ENCODE measurements around the gene CD22. TPM values are rescaled to one million over a fixed set of nuclear protein-coding genes. Genes with fewer than 3 reads are reported as not detected.

Gene CD22
- polyA plus RNA-seq, 1 experiment, result not detected

- ChIA-PET CTCF (no interaction called here), POLR2A (no interaction called here)
- DNase-seq (ENCODE audit: low read depth, low spot score), result no peak
- no peak overlapping the region for H3K27ac ChIP-seq (ENCODE audit: low read depth, low read length)
- TF ChIP-seq CTCF (IDR thresholded peaks at IDR 0.05; ENCODE audit: low read depth, low read length), result no peak
- H3K27me3 ChIP-seq (ENCODE audit: control insufficient read depth, insufficient read depth, low read length), result no peaks in the 10 kb centered on the region
- H3K4me3 ChIP-seq (ENCODE audit: low read depth, low read length), result no peak overlapping the region
- no peaks in the 10 kb centered on the region; the same call in 1 of the 2 replicates for H3K9me3 ChIP-seq (ENCODE audit: control insufficient read depth, insufficient read depth, low read length)
Observed at GRCh38 chr19:35392742-35393715, 64.0 kb downstream of the CD22 start.

- no peak for TF ChIP-seq CTCF (IDR thresholded peaks at IDR 0.05; ENCODE audit: low read depth, low read length)
- CTCF ChIA-PET, result no interaction called here
Observed at GRCh38 chr19:35395382-35396199, 66.6 kb downstream of the CD22 start.

GRCh38 chr19:35396240-35396885, 67.4 kb downstream of the CD22 start:
- TF ChIP-seq CTCF (IDR thresholded peaks at IDR 0.05; ENCODE audit: low read depth, low read length), result no peak
- H3K27ac ChIP-seq (ENCODE audit: low read depth, low read length), result no peak overlapping the region
- DNase-seq (ENCODE audit: low read depth, low spot score), result no peak
- no peak overlapping the region for H3K4me3 ChIP-seq (ENCODE audit: low read depth, low read length)
- peaks cover 2% of the 10 kb centered on the region for H3K27me3 ChIP-seq (ENCODE audit: control insufficient read depth, insufficient read depth, low read length)
- H3K9me3 ChIP-seq (ENCODE audit: control insufficient read depth, insufficient read depth, low read length), result no peaks in the 10 kb centered on the region; the same call in 1 of the 2 replicates
- ChIA-PET CTCF (no interaction called here), POLR2A (no interaction called here)

More at GRCh38 chr19:35395382-35396199, 66.6 kb downstream of the CD22 start:
- no peak overlapping the region for H3K4me3 ChIP-seq (ENCODE audit: low read depth, low read length)
- POLR2A ChIA-PET, result no interaction called here
- H3K27ac ChIP-seq (ENCODE audit: low read depth, low read length), result no peak overlapping the region
- no peaks in the 10 kb centered on the region for H3K27me3 ChIP-seq (ENCODE audit: control insufficient read depth, insufficient read depth, low read length)
- DNase-seq (ENCODE audit: low read depth, low spot score), result no peak
- no peaks in the 10 kb centered on the region; the same call in 1 of the 2 replicates for H3K9me3 ChIP-seq (ENCODE audit: control insufficient read depth, insufficient read depth, low read length)

Other genes starting within 250 kb of the CD22 start
- not detected in 2 replicates for gene FXYD3, start 213.4 kb upstream of the CD22 start, polyA plus RNA-seq (2011; rRNA removed)
- 0.07 TPM in 1 of 2 replicates, not detected in the other for gene LGI4, start 194.1 kb upstream of the CD22 start, polyA plus RNA-seq (2011; rRNA removed)
- 1.3 and 1.4 TPM in 2 replicates for gene FXYD1, start 190.4 kb upstream of the CD22 start, polyA plus RNA-seq (2011; rRNA removed)
- not detected in 2 replicates for gene FXYD7, start 185.9 kb upstream of the CD22 start, polyA plus RNA-seq (2011; rRNA removed)
- gene FXYD5, start 174.5 kb upstream of the CD22 start, polyA plus RNA-seq (2011; rRNA removed), result 80.3 and 100 TPM in 2 replicates
- gene FAM187B, start 100.4 kb upstream of the CD22 start, polyA plus RNA-seq (2011; rRNA removed), result not detected in 2 replicates
- gene LSR, start 80.2 kb upstream of the CD22 start, polyA plus RNA-seq (2011; rRNA removed), result 0.32 and 0.33 TPM in 2 replicates
- gene USF2, start 60.2 kb upstream of the CD22 start, polyA plus RNA-seq (2011; rRNA removed), result 55.6 and 58.6 TPM in 2 replicates
- gene HAMP, start 46.7 kb upstream of the CD22 start, polyA plus RNA-seq (2011; rRNA removed), result not detected in 2 replicates
- not detected in 2 replicates for gene MAG, start 37.0 kb upstream of the CD22 start, polyA plus RNA-seq (2011; rRNA removed)
- not detected in 2 replicates for gene FFAR1, start 18.7 kb downstream of the CD22 start, polyA plus RNA-seq (2011; rRNA removed)
- gene FFAR3, start 29.3 kb downstream of the CD22 start, polyA plus RNA-seq (2011; rRNA removed), result not detected in 2 replicates
- not detected in 2 replicates for gene GPR42, start 41.9 kb downstream of the CD22 start, polyA plus RNA-seq (2011; rRNA removed)
- gene FFAR2, start 119.1 kb downstream of the CD22 start, polyA plus RNA-seq (2011; rRNA removed), result not detected in 2 replicates
- gene KRTDAP, start 161.3 kb downstream of the CD22 start, polyA plus RNA-seq (2011; rRNA removed), result not detected in 2 replicates
- gene DMKN, start 184.5 kb downstream of the CD22 start, polyA plus RNA-seq (2011; rRNA removed), result 1.3 and 1.6 TPM in 2 replicates
- gene SBSN, start 199.1 kb downstream of the CD22 start, polyA plus RNA-seq (2011; rRNA removed), result 1.8 and 2.1 TPM in 2 replicates
- gene GAPDHS, start 204.3 kb downstream of the CD22 start, polyA plus RNA-seq (2011; rRNA removed), result not detected in 2 replicates
- 88.7 and 116 TPM in 2 replicates for gene TMEM147, start 216.4 kb downstream of the CD22 start, polyA plus RNA-seq (2011; rRNA removed)
- gene ATP4A, start 234.5 kb downstream of the CD22 start, polyA plus RNA-seq (2011; rRNA removed), result not detected in 2 replicates

All from AG04450 (cell line).